HCT116 (cell line): Measurements from ENCODE around the gene EVL. TPM values are rescaled to one million over a fixed set of nuclear protein-coding genes. Genes with fewer than 3 reads are reported as not detected.

Source experiments
- ATAC-seq: fragments of 200-7000 bp; cut with Tn5 transposase; 2 replicates; pipeline ENCODE4 v1.9.1; 2020; ENCODE audit warnings: mild to moderate bottlenecking, moderate library complexity
- BruUV-seq: library from RNA; stranded (reverse); fragments of 400-500 nt; replicated peaks from 2 replicates; lab custom pipeline; 2021; lab: Mats Ljungman, UMichigan
- CTCF ChIA-PET: fragments of 300-600 bp; sonication (Branson Sonifier 250); formaldehyde crosslinking; loops from one replicate; lab custom pipeline; 2021; ENCODE audit warnings: antibody characterized with exemption; lab: Charles Lee
- POLR2A ChIA-PET: fragments of 300-600, 350-600 bp; sonication (Branson Sonifier 250); formaldehyde crosslinking; loops from one replicate; lab custom pipeline; 2021; ENCODE audit warnings: antibody characterized with exemption; lab: Charles Lee
- RAD21 ChIA-PET, 2 experiments: fragments of 300-600 bp; sonication (Branson Sonifier 250); formaldehyde crosslinking; loops; one replicate each; lab custom pipeline; 2023; ENCODE audit warnings: low total read pairs in 2 of 2; ENCODE audit not compliant: uncharacterized antibody in 2 of 2, unreplicated experiment in 2 of 2, low non-redundant PET in 1 of 2; lab: Charles Lee
- DNase-seq: peaks from one replicate; pipeline ENCODE4 v3.0.0-alpha.2; 2010; ENCODE audit warnings: low read depth, low spot score
- H2AFZ ChIP-seq: fragments of 200-600 bp; shearing (Covaris generic), sonication (generic); 2 replicates; pipeline ENCODE4 v1.6.1; 2017; ENCODE audit warnings: low read depth, mixed run types, mixed read lengths, antibody characterized with exemption, low read length; ENCODE audit not compliant: poor library complexity, severe bottlenecking
- H3K27ac ChIP-seq: 2 replicates; pipeline ENCODE4 v1.5.1; 2012; ENCODE audit warnings: low read depth, low read length
- H3K27me3 ChIP-seq: fragments of 200-600 bp; sonication (generic); 2 replicates; pipeline ENCODE4 v1.6.1; 2016; ENCODE audit warnings: mixed run types, low read length, mixed read lengths; ENCODE audit not compliant: insufficient read depth
- H3K36me3 ChIP-seq, 2 experiments: fragments of 200-500 bp in 1 of 2; fragments of 200-600 bp in 1 of 2; sonication (Bioruptor generic) in 1 of 2; sonication (generic) in 1 of 2; 2 replicates each; pipeline versions ENCODE4 v1.5.1 to v1.6.1; 2014 to 2016; ENCODE audit warnings: low read length in 2 of 2, inconsistent platforms in 1 of 2, mixed read lengths in 1 of 2, mixed run types in 1 of 2; ENCODE audit not compliant: insufficient read depth in 2 of 2, control insufficient read depth in 1 of 2
- H3K4me1 ChIP-seq, 2 experiments: fragments of 200-600 bp in 1 of 2; sonication (generic) in 1 of 2; 2 replicates each; pipeline versions ENCODE4 v1.5.1 to v1.6.1; 2012 to 2017; ENCODE audit warnings: low read length in 2 of 2, inconsistent platforms in 1 of 2, mild to moderate bottlenecking in 1 of 2, mixed read lengths in 1 of 2, mixed run types in 1 of 2, moderate library complexity in 1 of 2; ENCODE audit not compliant: insufficient read depth in 2 of 2, control insufficient read depth in 1 of 2
- H3K4me2 ChIP-seq: fragments of 200-600 bp; sonication (generic); 2 replicates; pipeline ENCODE4 v1.6.1; 2017; ENCODE audit warnings: mixed run types, low read length, mixed read lengths
- H3K4me3 ChIP-seq, 2 experiments: fragments of 200-600 bp in 1 of 2; sonication (generic) in 1 of 2; replicated peaks in 1 of 2; 2 replicates each; pipeline ENCODE4 v1.5.1; 2011 to 2016; ENCODE audit warnings: low read length in 2 of 2, control low read depth in 1 of 2, low read depth in 1 of 2, mild to moderate bottlenecking in 1 of 2, mixed read lengths in 1 of 2, mixed run types in 1 of 2
- H3K79me2 ChIP-seq: fragments of 200-600 bp; sonication (generic); 2 replicates; pipeline ENCODE4 v1.6.1; 2017; ENCODE audit warnings: mild to moderate bottlenecking, mixed run types, low read length, moderate library complexity, mixed read lengths; ENCODE audit not compliant: insufficient read depth
- H3K9ac ChIP-seq: fragments of 200-600 bp; sonication (generic); 2 replicates; pipeline ENCODE4 v1.6.1; 2016; ENCODE audit warnings: low read length, mixed read lengths
- H3K9me2 ChIP-seq: fragments of 200-600 bp; sonication (generic), shearing (Covaris generic); 2 replicates; pipeline ENCODE4 v1.6.1; 2017; ENCODE audit warnings: mixed run types, mild to moderate bottlenecking, moderate library complexity; ENCODE audit not compliant: insufficient read depth
- H3K9me3 ChIP-seq, 2 experiments: fragments of 200-500 bp in 1 of 2; fragments of 200-600 bp in 1 of 2; sonication (Bioruptor generic) in 1 of 2; sonication (generic) in 1 of 2; 2 replicates each; pipeline ENCODE4 v1.6.1; 2014 to 2017; ENCODE audit warnings: low read length in 2 of 2, mixed read lengths in 2 of 2, inconsistent platforms in 1 of 2, low read depth in 1 of 2, mild to moderate bottlenecking in 1 of 2, mixed run types in 1 of 2, moderate library complexity in 1 of 2; ENCODE audit not compliant: control insufficient read depth in 1 of 2, insufficient read depth in 1 of 2
- H4K20me1 ChIP-seq: fragments of 200-600 bp; sonication (generic), shearing (Covaris generic); 2 replicates; pipeline ENCODE4 v1.6.1; 2017; ENCODE audit warnings: mixed run types, mild to moderate bottlenecking, moderate library complexity; ENCODE audit not compliant: insufficient read depth
- ATF3 ChIP-seq: IDR thresholded peaks from 2 replicates; pipeline ENCODE4 v1.6.1; 2012
- CEBPB ChIP-seq: IDR thresholded peaks from 2 replicates; pipeline ENCODE4 v1.6.1; 2012; ENCODE audit warnings: low read depth
- CTCF ChIP-seq, 3 experiments: fragments of 200-600 bp in 1 of 3; sonication (generic) in 1 of 3; IDR thresholded peaks in 2 of 3; conservative IDR thresholded peaks in 1 of 3; 2 replicates each; pipeline ENCODE4 v1.5.1; 2012 to 2017; ENCODE audit warnings: low read depth in 2 of 3, low read length in 2 of 3, antibody characterized with exemption in 1 of 3, borderline replicate concordance in 1 of 3, control low read depth in 1 of 3, mild to moderate bottlenecking in 1 of 3, mixed read lengths in 1 of 3, mixed run types in 1 of 3, moderate library complexity in 1 of 3; ENCODE audit not compliant: insufficient read depth in 1 of 3
- EGR1 ChIP-seq: IDR thresholded peaks from 2 replicates; pipeline ENCODE4 v1.6.1; 2012; ENCODE audit warnings: low read depth
- ELF1 ChIP-seq: IDR thresholded peaks from 2 replicates; pipeline ENCODE4 v1.6.1; 2012; ENCODE audit warnings: low read depth, borderline replicate concordance
- EZH2phosphoT487 ChIP-seq: fragments of 200-600 bp; IDR thresholded peaks from 2 replicates; pipeline ENCODE4 v1.6.1; 2018; ENCODE audit warnings: antibody characterized with exemption, borderline replicate concordance
- FOSL1 ChIP-seq: IDR thresholded peaks from 2 replicates; pipeline ENCODE4 v1.6.1; 2012; ENCODE audit warnings: low read depth
- JUND ChIP-seq: IDR thresholded peaks from 2 replicates; pipeline ENCODE4 v1.6.1; 2012
- MAX ChIP-seq: IDR thresholded peaks from 2 replicates; pipeline ENCODE4 v1.6.1; 2012
- POLR2A ChIP-seq: IDR thresholded peaks from 2 replicates; pipeline ENCODE4 v1.7.0; 2011; ENCODE audit warnings: borderline replicate concordance; ENCODE audit not compliant: insufficient read depth, insufficient read length; ENCODE audit errors: extremely low read depth
- REST ChIP-seq: IDR thresholded peaks from 2 replicates; pipeline ENCODE4 v1.6.1; 2012; ENCODE audit warnings: low read depth
- SP1 ChIP-seq: IDR thresholded peaks from 2 replicates; pipeline ENCODE4 v1.6.1; 2012; ENCODE audit warnings: low read depth
- SRF ChIP-seq: IDR thresholded peaks from 2 replicates; pipeline ENCODE4 v1.6.1; 2012; ENCODE audit warnings: low read depth
- TCF7L2 ChIP-seq: IDR thresholded peaks from 2 replicates; pipeline ENCODE4 v1.7.0; 2011; ENCODE audit warnings: borderline replicate concordance, inconsistent platforms; ENCODE audit not compliant: insufficient read depth, insufficient read length; ENCODE audit errors: extremely low read depth
- YY1 ChIP-seq: IDR thresholded peaks from 2 replicates; pipeline ENCODE4 v1.6.1; 2011; ENCODE audit warnings: low read length, low read depth, moderate library complexity, mild to moderate bottlenecking; ENCODE audit not compliant: insufficient replicate concordance; ENCODE audit errors: extremely low read depth
- ZBTB33 ChIP-seq: IDR thresholded peaks from 2 replicates; pipeline ENCODE4 v1.6.1; 2011; ENCODE audit warnings: mild to moderate bottlenecking, low read length, moderate library complexity; ENCODE audit not compliant: insufficient replicate concordance; ENCODE audit errors: extremely low read depth
- intact Hi-C: fragments of 100-400 bp; cut with micrococcal nuclease; formaldehyde crosslinking; loops from 2 replicates; pipeline ENCODE4 v1.10.0; 2022
- total RNA-seq: library from RNA; stranded (reverse); gene quantifications from one replicate; pipeline ENCODE4 v1.2.1, GENCODE V29; 2021; ENCODE audit not compliant: unreplicated experiment

The EVL gene
- total RNA-seq, 1 experiment from 2014 or later, result 19.9 TPM

DNA sequence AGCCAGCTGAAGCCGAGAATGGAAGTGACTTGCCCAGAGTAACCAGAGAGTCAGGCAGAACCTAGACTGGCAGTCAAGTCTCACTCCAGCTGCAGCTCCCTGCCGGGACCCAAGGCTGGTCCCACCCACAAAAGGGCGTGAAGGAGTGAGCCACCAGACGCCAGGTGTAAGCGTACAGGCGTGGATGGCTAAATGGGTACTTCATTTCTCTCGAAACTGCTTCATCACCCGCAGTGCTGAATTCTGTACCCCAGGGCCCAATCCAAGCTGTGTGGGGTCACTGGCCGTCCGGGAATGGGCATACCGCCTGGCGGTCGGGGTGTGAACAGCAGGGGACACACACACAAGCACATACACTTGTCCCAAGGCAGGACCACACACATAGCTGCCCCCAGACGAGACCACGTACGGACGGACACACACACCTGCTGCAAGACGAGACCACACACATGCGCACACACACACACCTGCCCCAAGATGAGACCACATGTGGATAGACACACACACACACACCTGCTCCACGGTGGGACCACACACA lies 59.4 kb downstream of the EVL start:
- Histone ChIP-seq H3K79me2 (no peaks in the 10 kb centered on the region), H3K4me2 (no peak overlapping the region), H3K9me3 (no peaks in the 10 kb centered on the region), H3K36me3 (no peaks in the 10 kb centered on the region), H3K27ac (no peak overlapping the region)
- ChIA-PET CTCF (interaction anchor here (2.4 kb wide), 1 partner anchor 16 kb away, joined by 6 read pairs; no protein-coding TSS in a partner anchor), RAD21 (no interaction called here)
- TF ChIP-seq CTCF (IDR thresholded peaks at IDR 0.05 in 2 of 3, conservative IDR thresholded peaks at IDR 0.05 in 1 of 3; ENCODE audit: borderline replicate concordance in 1 of 3, insufficient read depth in 1 of 3, low read depth in 2 of 3, low read length in 2 of 3), result no peak
- no peak for TF ChIP-seq ELF1
- TF ChIP-seq TCF7L2, result no peak
- TF ChIP-seq ZBTB33, result no peak
- TF ChIP-seq EGR1, result no peak
- no peak for TF ChIP-seq EZH2phosphoT487
- TF ChIP-seq CEBPB, result no peak
- TF ChIP-seq SRF, result no peak
- TF ChIP-seq REST, result no peak
- no peak for TF ChIP-seq SP1
- no peak for TF ChIP-seq YY1
- no peak for TF ChIP-seq ATF3
- no peak for TF ChIP-seq FOSL1
- TF ChIP-seq POLR2A, result no peak
- no peak for TF ChIP-seq JUND
- no peak for TF ChIP-seq MAX
- TF ChIP-seq, all 23 proteins: peak for 0
- BruUV-seq, result no TSS peak
- H2AFZ ChIP-seq, result no peak overlapping the region
- DNase-seq (no peak), ATAC-seq (no peak)
- H3K27me3 ChIP-seq, result no peaks in the 10 kb centered on the region
- no peaks in the 10 kb centered on the region for H3K9me2 ChIP-seq
- no peaks in the 10 kb centered on the region for H4K20me1 ChIP-seq
- no peaks in the 10 kb centered on the region for H3K4me1 ChIP-seq
- H3K9ac ChIP-seq, result no peak overlapping the region
- POLR2A ChIA-PET, result no interaction called here
- H3K4me3 ChIP-seq, result no peak overlapping the region
- intact Hi-C loops, result no loop called here
